PFSK-1 (cell line): ENCODE measurements around the gene AVP.

Source experiments
- FOXP2 ChIP-seq: optimal IDR thresholded peaks from 2 replicates; pipeline ENCODE3; 2011; ENCODE audit warnings: borderline replicate concordance, control low read depth, inconsistent platforms; ENCODE audit not compliant: insufficient read depth; ENCODE audit errors: extremely low read length, extremely low read depth
- POLR2AphosphoS5 ChIP-seq: IDR thresholded peaks from 2 replicates; pipeline ENCODE4 v1.6.1; 2012; ENCODE audit warnings: low read depth, mild to moderate bottlenecking, control low read depth, low read length, moderate library complexity
- REST ChIP-seq, 2 experiments: IDR thresholded peaks; 2 replicates each; pipeline versions ENCODE4 v1.6.1 to v1.8.0; 2011 to 2012; ENCODE audit warnings: low read depth in 2 of 2, low read length in 2 of 2, control low read depth in 1 of 2, inconsistent platforms in 1 of 2, mild to moderate bottlenecking in 1 of 2, moderate library complexity in 1 of 2; ENCODE audit not compliant: insufficient read depth in 1 of 2
- SIN3A ChIP-seq: IDR thresholded peaks from 2 replicates; pipeline ENCODE4 v1.6.1; 2012; ENCODE audit warnings: mild to moderate bottlenecking, low read length, moderate library complexity, borderline replicate concordance; ENCODE audit not compliant: insufficient read depth
- TAF1 ChIP-seq: IDR thresholded peaks from 2 replicates; pipeline ENCODE4 v1.6.1; 2012; ENCODE audit warnings: low read length, control low read depth, borderline replicate concordance; ENCODE audit not compliant: insufficient read depth

The AVP gene

GRCh38 chr20:3077618-3078134, 6.8 kb downstream of the AVP start:
- TF ChIP-seq TAF1 (no peak), FOXP2 (no peak), POLR2AphosphoS5 (no peak), REST (IDR thresholded peaks at IDR 0.05; ENCODE audit: insufficient read depth in 1 of 2, low read depth in 2 of 2, low read length in 2 of 2) (no peak), SIN3A (no peak)

- TF ChIP-seq REST (IDR thresholded peaks at IDR 0.05; ENCODE audit: insufficient read depth in 1 of 2, low read depth in 2 of 2, low read length in 2 of 2) (no peak), TAF1 (no peak), POLR2AphosphoS5 (no peak)
Observed at GRCh38 chr20:3074812-3075211, 9.7 kb downstream of the AVP start.

DNA sequence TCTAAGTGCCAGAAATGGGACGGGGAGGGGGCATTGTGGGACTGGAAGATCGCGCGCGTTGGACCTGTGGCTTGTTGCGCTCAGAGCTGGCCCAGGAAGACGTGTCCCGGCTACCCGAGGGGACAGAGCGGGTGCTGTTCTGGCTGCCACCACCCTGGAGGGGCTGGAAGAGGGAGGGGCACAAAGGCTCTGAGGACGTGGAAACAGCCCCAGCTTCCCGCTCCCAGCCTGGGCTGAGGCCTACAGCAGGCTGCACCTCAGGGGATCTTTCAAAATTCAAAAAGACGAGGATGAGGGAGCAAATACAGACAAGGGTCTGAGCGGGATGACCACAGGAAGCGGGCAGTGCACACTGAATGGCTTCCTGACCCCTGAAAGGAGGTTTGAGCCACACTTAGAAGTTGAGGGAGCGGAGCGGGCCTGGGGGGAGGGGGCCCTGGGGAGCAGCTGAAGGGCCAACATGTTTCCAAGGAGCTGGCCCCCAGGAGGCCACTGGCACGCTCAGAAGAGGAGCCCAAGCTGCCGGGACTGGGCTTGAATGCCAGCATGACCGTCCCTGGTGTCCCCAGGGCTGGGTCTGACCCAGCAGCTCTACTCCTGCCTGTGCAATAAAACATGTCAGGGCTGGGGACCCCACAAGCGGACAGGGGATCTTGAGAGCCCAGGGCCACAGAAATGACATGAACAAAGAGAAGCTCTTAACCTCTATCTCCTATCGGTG, 11.8 kb downstream of the AVP start:
- no peak for TF ChIP-seq REST (IDR thresholded peaks at IDR 0.05; ENCODE audit: insufficient read depth in 1 of 2, low read depth in 2 of 2, low read length in 2 of 2)
- no peak for TF ChIP-seq SIN3A
- no peak for TF ChIP-seq TAF1
- no peak for TF ChIP-seq POLR2AphosphoS5
- no peak for TF ChIP-seq FOXP2

GRCh38 chr20:3071610-3072529, 12.7 kb downstream of the AVP start, which contains the start of gene OXT:
Gene OXT, plus strand, starts transcription at chr20:3071620. Its CDS starts 36 bp downstream, at chr20:3071656.
- no peak for TF ChIP-seq FOXP2
- no peak for TF ChIP-seq REST (IDR thresholded peaks at IDR 0.05; ENCODE audit: insufficient read depth in 1 of 2, low read depth in 2 of 2, low read length in 2 of 2)
- no peak for TF ChIP-seq SIN3A
- TF ChIP-seq POLR2AphosphoS5, result no peak
- no peak for TF ChIP-seq TAF1
